GM13976 (cell line): ENCODE measurements around the gene CWC27.

ENCODE experiments used
- DNase-seq: peaks from one replicate; pipeline ENCODE4 v3.0.0; 2012; ENCODE audit warnings: low spot score
- in situ Hi-C: fragments of 300-500 bp; cut with MboI; formaldehyde crosslinking; loops from one replicate; pipeline ENCODE4 v1.12.0; 2022; ENCODE audit warnings: low sequenced_read_pairs, mixed read lengths, inconsistent platforms; ENCODE audit not compliant: unreplicated experiment
- TF ChIP-seq, protein P1 (sequence below): IDR thresholded peaks from 2 replicates; pipeline ENCODE4 v1.5.1; 2012; ENCODE audit warnings: borderline replicate concordance, mild to moderate bottlenecking; ENCODE audit not compliant: insufficient read depth; ENCODE audit errors: extremely low read depth, missing control alignments, control extremely low read depth

Gene CWC27

DNA sequence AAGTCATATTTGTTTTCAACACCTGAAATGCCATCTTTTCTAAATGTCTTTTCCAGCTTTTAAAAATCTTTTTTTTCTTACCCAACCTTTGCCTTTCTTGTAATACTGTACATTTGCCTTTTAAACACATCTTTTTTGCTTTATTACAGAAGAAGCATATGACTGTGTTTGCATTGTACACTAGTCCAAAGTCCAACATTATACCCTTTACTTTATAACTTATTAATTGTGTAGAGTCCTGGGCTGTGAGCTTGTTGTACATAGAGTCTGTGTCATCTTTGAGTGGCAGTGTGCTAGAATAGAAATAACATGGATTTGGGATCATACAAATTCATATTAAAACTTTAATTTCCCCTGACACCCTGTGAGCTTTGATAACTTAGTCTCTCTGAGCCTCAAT is 23.7 kb downstream of the CWC27 start:
- TF ChIP-seq, protein P1, sequence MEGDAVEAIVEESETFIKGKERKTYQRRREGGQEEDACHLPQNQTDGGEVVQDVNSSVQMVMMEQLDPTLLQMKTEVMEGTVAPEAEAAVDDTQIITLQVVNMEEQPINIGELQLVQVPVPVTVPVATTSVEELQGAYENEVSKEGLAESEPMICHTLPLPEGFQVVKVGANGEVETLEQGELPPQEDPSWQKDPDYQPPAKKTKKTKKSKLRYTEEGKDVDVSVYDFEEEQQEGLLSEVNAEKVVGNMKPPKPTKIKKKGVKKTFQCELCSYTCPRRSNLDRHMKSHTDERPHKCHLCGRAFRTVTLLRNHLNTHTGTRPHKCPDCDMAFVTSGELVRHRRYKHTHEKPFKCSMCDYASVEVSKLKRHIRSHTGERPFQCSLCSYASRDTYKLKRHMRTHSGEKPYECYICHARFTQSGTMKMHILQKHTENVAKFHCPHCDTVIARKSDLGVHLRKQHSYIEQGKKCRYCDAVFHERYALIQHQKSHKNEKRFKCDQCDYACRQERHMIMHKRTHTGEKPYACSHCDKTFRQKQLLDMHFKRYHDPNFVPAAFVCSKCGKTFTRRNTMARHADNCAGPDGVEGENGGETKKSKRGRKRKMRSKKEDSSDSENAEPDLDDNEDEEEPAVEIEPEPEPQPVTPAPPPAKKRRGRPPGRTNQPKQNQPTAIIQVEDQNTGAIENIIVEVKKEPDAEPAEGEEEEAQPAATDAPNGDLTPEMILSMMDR, result no peak
- no peak for DNase-seq
- in situ Hi-C loops, result loop anchor here (25.0 kb wide), 1 partner anchor 555 kb away; no protein-coding TSS in a partner anchor

DNA sequence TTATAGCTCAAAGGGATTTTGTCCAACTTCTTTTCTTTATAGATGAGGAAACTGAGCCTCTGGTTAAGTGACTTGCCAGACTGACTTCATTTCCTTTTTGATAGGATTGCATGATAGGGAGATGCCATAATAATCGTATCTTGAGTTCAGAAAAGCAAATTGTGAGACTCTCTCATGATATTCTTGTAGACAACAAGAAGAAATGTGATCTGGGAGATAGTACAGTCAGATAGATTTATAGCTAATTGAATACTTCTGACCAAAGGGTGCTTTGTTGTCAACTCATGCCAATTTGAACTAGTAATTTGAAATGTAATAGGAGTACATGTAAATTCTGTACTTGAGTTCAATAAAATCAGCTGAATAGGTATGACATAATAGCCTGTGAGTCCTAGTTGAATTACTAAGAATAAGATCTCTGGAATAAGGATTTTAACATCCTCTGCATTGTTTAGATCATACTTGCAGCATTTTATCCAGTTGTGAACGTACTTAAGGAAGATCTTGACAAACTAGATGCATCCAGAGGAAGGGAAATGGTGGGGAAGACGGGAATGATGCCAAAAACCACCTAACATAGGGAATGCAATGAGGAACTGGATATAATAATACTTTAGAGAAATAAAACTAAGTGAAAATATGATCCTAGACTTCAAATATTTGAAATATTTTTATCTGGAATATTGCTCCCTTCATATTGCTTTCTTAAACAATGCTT is 25.5 kb downstream of the CWC27 start:
- no peak for DNase-seq
- TF ChIP-seq, protein P1, result no peak
- in situ Hi-C loops, result loop anchor here (25.0 kb wide), 1 partner anchor 557 kb away; no protein-coding TSS in a partner anchor

DNA sequence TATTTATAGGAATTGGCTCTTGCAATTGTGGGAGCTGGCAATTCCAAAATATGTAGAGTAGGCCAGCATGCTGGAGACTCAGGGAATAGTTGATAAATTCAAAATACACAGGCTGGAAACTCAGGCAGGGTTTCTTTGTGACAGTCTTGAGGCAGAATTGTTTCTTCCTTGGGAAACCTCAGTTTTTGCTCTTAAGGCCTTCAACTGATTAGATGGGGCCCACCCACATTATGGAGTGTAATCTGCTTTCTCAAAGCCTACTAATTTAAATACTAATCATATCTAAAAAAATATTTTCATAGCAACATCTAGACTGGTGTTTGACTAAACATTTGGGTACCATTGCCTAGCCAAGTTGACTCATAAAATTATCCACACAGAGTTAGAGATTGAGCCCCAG is 27.6 kb downstream of the CWC27 start:
- TF ChIP-seq, protein P1, result no peak
- DNase-seq, result no peak
- in situ Hi-C loops, result loop anchor here (25.0 kb wide), 1 partner anchor 559 kb away; no protein-coding TSS in a partner anchor

DNA sequence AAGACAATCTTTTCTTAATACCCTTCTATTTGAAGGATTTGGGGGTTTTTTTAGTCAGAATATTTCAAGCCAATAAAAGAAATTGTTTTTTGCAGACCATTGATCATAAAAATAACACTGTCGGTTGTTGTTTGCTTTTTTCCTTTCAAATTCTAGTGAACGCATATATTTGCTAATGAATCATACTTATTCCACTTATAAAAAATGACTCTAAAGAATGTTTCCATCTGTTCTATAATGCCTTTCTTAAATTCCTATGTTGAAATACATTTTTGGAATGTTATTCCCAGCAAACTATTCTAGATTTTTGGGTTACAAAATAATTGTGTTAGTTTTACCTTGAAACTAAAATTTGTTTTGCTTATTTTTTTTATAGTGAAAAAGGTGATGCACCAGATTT is 32.2 kb downstream of the CWC27 start:
- in situ Hi-C loops, result loop anchor here (25.0 kb wide), 1 partner anchor 286 kb away; no protein-coding TSS in a partner anchor
- TF ChIP-seq, protein P1, result no peak
- DNase-seq, result no peak

DNA sequence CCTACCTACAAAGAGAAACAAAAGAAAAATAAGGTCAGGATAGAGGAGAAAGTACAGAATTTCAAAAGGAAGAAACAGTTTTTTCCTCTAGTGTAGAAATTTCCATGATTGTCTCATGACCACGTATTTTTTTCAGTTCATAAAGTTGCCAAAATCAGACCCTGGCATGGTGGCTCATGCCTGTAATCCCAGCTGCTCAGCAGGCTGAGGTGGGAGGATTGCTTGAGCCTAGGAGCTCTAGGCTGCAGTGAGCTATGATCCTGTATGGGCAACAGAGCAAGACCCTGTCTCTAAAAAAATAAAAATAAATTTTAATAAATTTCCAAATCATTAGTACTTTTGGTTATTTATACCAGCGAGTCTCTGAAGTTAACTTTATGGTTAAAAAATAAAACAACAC is 37.8 kb downstream of the CWC27 start:
- DNase-seq, result no peak
- TF ChIP-seq, protein P1, result no peak
- in situ Hi-C loops, result loop anchor here (25.0 kb wide), 1 partner anchor 281 kb away; no protein-coding TSS in a partner anchor

DNA sequence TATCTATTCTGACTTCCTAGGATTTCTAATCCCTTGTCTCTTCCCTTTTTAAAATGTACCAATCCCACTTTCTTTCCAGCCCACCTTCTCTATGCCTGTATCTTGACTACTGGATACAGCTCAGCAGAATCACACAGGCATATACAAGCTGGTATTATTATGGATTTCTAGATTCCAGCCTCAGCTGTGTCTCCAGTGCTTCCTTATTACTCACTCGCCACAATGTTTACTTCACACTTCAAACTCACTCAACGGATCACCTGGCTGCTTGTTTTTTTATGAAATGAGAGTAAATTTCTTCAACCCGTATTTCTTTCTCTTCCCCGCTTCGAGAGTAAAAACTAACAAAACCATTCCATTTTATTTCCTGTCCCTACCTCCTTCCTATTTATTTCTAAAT is 38.8 kb downstream of the CWC27 start:
- in situ Hi-C loops, result loop anchor here (25.0 kb wide), 1 partner anchor 280 kb away; no protein-coding TSS in a partner anchor
- no peak for DNase-seq
- TF ChIP-seq, protein P1, result no peak
